HepG2 (cell line): ENCODE measurements around the gene VAMP5. TPM values are rescaled to one million over a fixed set of nuclear protein-coding genes. Genes with fewer than 3 reads are reported as not detected.
A peak's percentile ranks its signal among the peaks of the same experiment; 100 is the strongest.

ENCODE experiments used
- CBX1 ChIP-seq: IDR thresholded peaks from one replicate; pipeline ENCODE4 v1.6.1; 2016; ENCODE audit warnings: antibody characterized with exemption, low read depth
- CREB1 ChIP-seq, 2 experiments: fragments of 450-650 bp in 1 of 2; IDR thresholded peaks; 2 replicates each; pipeline ENCODE4 v1.6.1; 2016 to 2017; ENCODE audit warnings: control low read depth in 1 of 2, mild to moderate bottlenecking in 1 of 2, missing compliant biosample characterization in 1 of 2, missing genetic modification characterization in 1 of 2
- ELF3 ChIP-seq: IDR thresholded peaks from 2 replicates; pipeline ENCODE4 v1.6.1; 2016; ENCODE audit warnings: missing genetic modification reagents, missing compliant biosample characterization
- ERF ChIP-seq: IDR thresholded peaks from 2 replicates; pipeline ENCODE4 v1.6.1; 2018; ENCODE audit warnings: missing biosample characterization, missing genetic modification reagents
- FOSL2 ChIP-seq: sonication (generic); formaldehyde crosslinking; IDR thresholded peaks from 2 replicates; pipeline ENCODE4 v1.4.0; 2020; ENCODE audit warnings: missing genetic modification reagents
- GABPB1 ChIP-seq: IDR thresholded peaks from 2 replicates; pipeline ENCODE4 v1.6.1; 2016; ENCODE audit warnings: mild to moderate bottlenecking, missing genetic modification reagents, moderate library complexity, missing compliant biosample characterization
- HDAC2 ChIP-seq: sonication (generic); formaldehyde crosslinking; IDR thresholded peaks from 2 replicates; pipeline ENCODE4 v1.4.0; 2020; ENCODE audit warnings: missing genetic modification reagents
- HNRNPL ChIP-seq: fragments of 200-400 bp; formaldehyde crosslinking; IDR thresholded peaks from 2 replicates; pipeline ENCODE4 v1.6.1; 2017; ENCODE audit warnings: mild to moderate bottlenecking, low read depth, low read length
- IKZF4 ChIP-seq: sonication (generic); formaldehyde crosslinking; IDR thresholded peaks from 2 replicates; pipeline ENCODE4 v1.5.1; 2020; ENCODE audit warnings: borderline replicate concordance, mild to moderate bottlenecking, low read depth, missing genetic modification reagents; ENCODE audit errors: not compliant biosample characterization
- MXI1 ChIP-seq: IDR thresholded peaks from 3 replicates; pipeline ENCODE4 v1.6.1; 2012; ENCODE audit warnings: low read depth, low read length, inconsistent platforms, borderline replicate concordance
- POLR2G ChIP-seq: fragments of 200-400 bp; formaldehyde crosslinking; IDR thresholded peaks from 2 replicates; pipeline ENCODE4 v1.6.1; 2018; ENCODE audit warnings: mild to moderate bottlenecking, low read depth, low read length, moderate library complexity
- SIN3A ChIP-seq: IDR thresholded peaks from 2 replicates; pipeline ENCODE4 v1.6.1; 2011; ENCODE audit warnings: low read depth, mild to moderate bottlenecking, control low read depth, low read length, borderline replicate concordance
- ZNF335 ChIP-seq: sonication (generic); formaldehyde crosslinking; IDR thresholded peaks from 2 replicates; pipeline ENCODE4 v1.4.0; 2020; ENCODE audit warnings: missing genetic modification reagents
- ZNF639 ChIP-seq: conservative IDR thresholded peaks from 2 replicates; pipeline ENCODE4 v1.6.1; 2018; ENCODE audit warnings: missing genetic modification reagents
- ZNF704 ChIP-seq: sonication (generic); formaldehyde crosslinking; IDR thresholded peaks from 2 replicates; pipeline ENCODE4 v1.8.1; 2023; ENCODE audit warnings: mild to moderate bottlenecking, inconsistent platforms, moderate library complexity, missing genetic modification reagents, borderline replicate concordance
- polyA plus RNA-seq, 8 experiments: library from polyadenylated mRNA; depleted of rRNA in 3 of 8; stranded (reverse) in 7 of 8; unstranded in 1 of 8; fragments of >200 nt; fragmentation: Illumina TruSeq in 4 of 8; extraction: Trizol in 4 of 8; gene quantifications; 2 replicates each; pipeline versions ENCODE4 v1.2.1 to v1.2.3, GENCODE V29; 2011 to 2016; ENCODE audit warnings: low read depth in 4 of 8, missing spikeins in 1 of 8, mixed read lengths in 1 of 8; ENCODE audit not compliant: insufficient read depth in 1 of 8
- total RNA-seq, 5 experiments: library from RNA; depleted of rRNA; stranded (reverse); fragments of >200 nt; fragmentation: Illumina TruSeq; extraction: Trizol; gene quantifications; 2 replicates each; pipeline ENCODE4 v1.2.3, GENCODE V29; 2016; ENCODE audit warnings: low read depth in 1 of 5
- TF ChIP-seq, protein P1 (sequence below): sonication (generic); formaldehyde crosslinking; IDR thresholded peaks from 2 replicates; pipeline ENCODE4 v1.4.0; 2020; ENCODE audit warnings: missing genetic modification reagents
- TF ChIP-seq, protein P2 (sequence below): sonication (generic); formaldehyde crosslinking; IDR thresholded peaks from 2 replicates; pipeline ENCODE4; 2020; ENCODE audit warnings: missing genetic modification reagents, mild to moderate bottlenecking, borderline replicate concordance

The VAMP5 gene
- total and polyA plus RNA-seq, 2 of the 13 experiments (the other 11 are each of a cell fraction or from before 2014, with no cell fraction given) = 7.2 to 56.7 TPM

GRCh38 chr2:85605406-85606115 is 21.3 kb downstream of the VAMP5 start (continued):
- TF ChIP-seq, protein P1, sequence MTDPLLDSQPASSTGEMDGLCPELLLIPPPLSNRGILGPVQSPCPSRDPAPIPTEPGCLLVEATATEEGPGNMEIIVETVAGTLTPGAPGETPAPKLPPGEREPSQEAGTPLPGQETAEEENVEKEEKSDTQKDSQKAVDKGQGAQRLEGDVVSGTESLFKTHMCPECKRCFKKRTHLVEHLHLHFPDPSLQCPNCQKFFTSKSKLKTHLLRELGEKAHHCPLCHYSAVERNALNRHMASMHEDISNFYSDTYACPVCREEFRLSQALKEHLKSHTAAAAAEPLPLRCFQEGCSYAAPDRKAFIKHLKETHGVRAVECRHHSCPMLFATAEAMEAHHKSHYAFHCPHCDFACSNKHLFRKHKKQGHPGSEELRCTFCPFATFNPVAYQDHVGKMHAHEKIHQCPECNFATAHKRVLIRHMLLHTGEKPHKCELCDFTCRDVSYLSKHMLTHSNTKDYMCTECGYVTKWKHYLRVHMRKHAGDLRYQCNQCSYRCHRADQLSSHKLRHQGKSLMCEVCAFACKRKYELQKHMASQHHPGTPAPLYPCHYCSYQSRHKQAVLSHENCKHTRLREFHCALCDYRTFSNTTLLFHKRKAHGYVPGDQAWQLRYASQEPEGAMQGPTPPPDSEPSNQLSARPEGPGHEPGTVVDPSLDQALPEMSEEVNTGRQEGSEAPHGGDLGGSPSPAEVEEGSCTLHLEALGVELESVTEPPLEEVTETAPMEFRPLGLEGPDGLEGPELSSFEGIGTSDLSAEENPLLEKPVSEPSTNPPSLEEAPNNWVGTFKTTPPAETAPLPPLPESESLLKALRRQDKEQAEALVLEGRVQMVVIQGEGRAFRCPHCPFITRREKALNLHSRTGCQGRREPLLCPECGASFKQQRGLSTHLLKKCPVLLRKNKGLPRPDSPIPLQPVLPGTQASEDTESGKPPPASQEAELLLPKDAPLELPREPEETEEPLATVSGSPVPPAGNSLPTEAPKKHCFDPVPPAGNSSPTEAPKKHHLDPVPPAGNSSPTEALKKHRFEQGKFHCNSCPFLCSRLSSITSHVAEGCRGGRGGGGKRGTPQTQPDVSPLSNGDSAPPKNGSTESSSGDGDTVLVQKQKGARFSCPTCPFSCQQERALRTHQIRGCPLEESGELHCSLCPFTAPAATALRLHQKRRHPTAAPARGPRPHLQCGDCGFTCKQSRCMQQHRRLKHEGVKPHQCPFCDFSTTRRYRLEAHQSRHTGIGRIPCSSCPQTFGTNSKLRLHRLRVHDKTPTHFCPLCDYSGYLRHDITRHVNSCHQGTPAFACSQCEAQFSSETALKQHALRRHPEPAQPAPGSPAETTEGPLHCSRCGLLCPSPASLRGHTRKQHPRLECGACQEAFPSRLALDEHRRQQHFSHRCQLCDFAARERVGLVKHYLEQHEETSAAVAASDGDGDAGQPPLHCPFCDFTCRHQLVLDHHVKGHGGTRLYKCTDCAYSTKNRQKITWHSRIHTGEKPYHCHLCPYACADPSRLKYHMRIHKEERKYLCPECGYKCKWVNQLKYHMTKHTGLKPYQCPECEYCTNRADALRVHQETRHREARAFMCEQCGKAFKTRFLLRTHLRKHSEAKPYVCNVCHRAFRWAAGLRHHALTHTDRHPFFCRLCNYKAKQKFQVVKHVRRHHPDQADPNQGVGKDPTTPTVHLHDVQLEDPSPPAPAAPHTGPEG (CRISPR knock-in tag) = no peak
- no peak for TF ChIP-seq MXI1
- TF ChIP-seq, protein P2, sequence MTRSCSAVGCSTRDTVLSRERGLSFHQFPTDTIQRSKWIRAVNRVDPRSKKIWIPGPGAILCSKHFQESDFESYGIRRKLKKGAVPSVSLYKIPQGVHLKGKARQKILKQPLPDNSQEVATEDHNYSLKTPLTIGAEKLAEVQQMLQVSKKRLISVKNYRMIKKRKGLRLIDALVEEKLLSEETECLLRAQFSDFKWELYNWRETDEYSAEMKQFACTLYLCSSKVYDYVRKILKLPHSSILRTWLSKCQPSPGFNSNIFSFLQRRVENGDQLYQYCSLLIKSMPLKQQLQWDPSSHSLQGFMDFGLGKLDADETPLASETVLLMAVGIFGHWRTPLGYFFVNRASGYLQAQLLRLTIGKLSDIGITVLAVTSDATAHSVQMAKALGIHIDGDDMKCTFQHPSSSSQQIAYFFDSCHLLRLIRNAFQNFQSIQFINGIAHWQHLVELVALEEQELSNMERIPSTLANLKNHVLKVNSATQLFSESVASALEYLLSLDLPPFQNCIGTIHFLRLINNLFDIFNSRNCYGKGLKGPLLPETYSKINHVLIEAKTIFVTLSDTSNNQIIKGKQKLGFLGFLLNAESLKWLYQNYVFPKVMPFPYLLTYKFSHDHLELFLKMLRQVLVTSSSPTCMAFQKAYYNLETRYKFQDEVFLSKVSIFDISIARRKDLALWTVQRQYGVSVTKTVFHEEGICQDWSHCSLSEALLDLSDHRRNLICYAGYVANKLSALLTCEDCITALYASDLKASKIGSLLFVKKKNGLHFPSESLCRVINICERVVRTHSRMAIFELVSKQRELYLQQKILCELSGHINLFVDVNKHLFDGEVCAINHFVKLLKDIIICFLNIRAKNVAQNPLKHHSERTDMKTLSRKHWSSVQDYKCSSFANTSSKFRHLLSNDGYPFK (CRISPR knock-in tag) = no peak
- no peak for TF ChIP-seq ZNF704 (CRISPR knock-in tag)
- TF ChIP-seq HDAC2 = 0 out of 2 replicates have a peak, but pooled peaks have one; percentile 12
- no peak for TF ChIP-seq IKZF4 (CRISPR knock-in tag)
- no peak for TF ChIP-seq CREB1 (IDR thresholded peaks at IDR 0.05)
- no peak for TF ChIP-seq CREB1 (CRISPR knock-in tag; IDR thresholded peaks at IDR 0.05)
- 0 out of 2 replicates have a peak, but pooled peaks have one; percentile 29 for TF ChIP-seq SIN3A
- no peak for TF ChIP-seq HNRNPL
- peak; percentile 28; the same call in 1 of the 2 replicates for TF ChIP-seq FOSL2 (CRISPR knock-in tag)
- no peak for TF ChIP-seq ZNF335
- no peak for TF ChIP-seq CBX1
- no peak for TF ChIP-seq ZNF639
- no peak for TF ChIP-seq GABPB1 (CRISPR knock-in tag)
- TF ChIP-seq ELF3 (CRISPR knock-in tag) = peak; percentile 28; the same call in 1 of the 2 replicates
- TF ChIP-seq POLR2G = peak; percentile 52
- no peak for TF ChIP-seq ERF (CRISPR knock-in tag)
